DOHH2 (cell line): ENCODE data around the gene DPP3.

ENCODE experiments used
- CTCF ChIP-seq: fragments of 200-600 bp; sonication (generic); IDR thresholded peaks from one replicate; pipeline ENCODE4 v1.5.1; 2014; ENCODE audit warnings: antibody characterized with exemption, mild to moderate bottlenecking, low read depth, low read length; ENCODE audit not compliant: poor library complexity, severe bottlenecking
- EZH2phosphoT487 ChIP-seq: fragments of 200-600 bp; sonication (generic); IDR thresholded peaks from 2 replicates; pipeline ENCODE4 v1.6.1; 2017; ENCODE audit warnings: borderline replicate concordance, mild to moderate bottlenecking, antibody characterized with exemption, low read length, moderate library complexity, mixed read lengths

GRCh38 chr11:66529655-66530054 is 49.4 kb downstream of the DPP3 start:
- TF ChIP-seq CTCF (no peak), EZH2phosphoT487 (no peak)
